Esophagus muscularis mucosa (tissue), 4 donors: ENCODE measurements around the gene BBS9. TPM values are rescaled to one million over a fixed set of nuclear protein-coding genes. Genes with fewer than 3 reads are reported as not detected.

Source experiments
- DNase-seq: peaks from one replicate; pipeline ENCODE4 v3.0.0-alpha.2; 2017; ENCODE audit errors: extremely low spot score
- H3K27ac ChIP-seq, 4 donors: fragments of 200-600 bp; sonication (generic); replicated peaks in 1 of 4; 1 replicate in 3 of 4; 2 replicates in 1 of 4; pipeline ENCODE4 v1.5.1; 2016 to 2019; ENCODE audit warnings: mild to moderate bottlenecking in 1 of 4
- H3K27me3 ChIP-seq, 4 donors: fragments of 200-600 bp; sonication (generic); one replicate each; pipeline versions ENCODE4 v1.5.1 to v1.6.0; 2016 to 2019
- H3K36me3 ChIP-seq, 4 donors: fragments of 200-600 bp; sonication (generic); one replicate each; pipeline ENCODE4 v1.5.1; 2016 to 2019
- H3K4me1 ChIP-seq, 4 donors: fragments of 200-600 bp; sonication (generic); one replicate each; pipeline ENCODE4 v1.5.1; 2016 to 2019
- H3K4me3 ChIP-seq, 4 donors: fragments of 200-600 bp; sonication (generic); 1 replicate in 2 of 4; 2 replicates in 2 of 4; pipeline ENCODE4 v1.5.1; 2016 to 2019; ENCODE audit warnings: mild to moderate bottlenecking in 4 of 4, moderate library complexity in 1 of 4
- H3K9me3 ChIP-seq, 4 donors: fragments of 200-600 bp; sonication (generic); 1 replicate in 3 of 4; 2 replicates in 1 of 4; pipeline ENCODE4 v1.5.1; 2016 to 2019
- EP300 ChIP-seq: sonication (generic); formaldehyde crosslinking; IDR thresholded peaks from one replicate; pipeline ENCODE4 v1.6.1; 2017; ENCODE audit warnings: antibody characterized with exemption
- POLR2A ChIP-seq: fragments of 450-650 bp; IDR thresholded peaks from one replicate; pipeline ENCODE4 v1.6.1; 2017; ENCODE audit warnings: antibody characterized with exemption, moderate library complexity, mild to moderate bottlenecking, low read depth
- POLR2AphosphoS5 ChIP-seq, 2 donors: sonication (generic); formaldehyde crosslinking; IDR thresholded peaks; one replicate each; pipeline ENCODE4 v1.6.1; 2017; ENCODE audit warnings: antibody characterized with exemption in 2 of 2
- WGBS: methylation state at CpG from one replicate; pipeline ENCODE4 v1.1.5; 2018; 5-methylcytosine and 5-hydroxymethylcytosine counted together
- intact Hi-C: fragments of 100-400 bp; cut with DNase I; formaldehyde crosslinking; loops from one replicate; pipeline ENCODE4 v1.15.1; 2023
- total RNA-seq, 4 donors: library from RNA; depleted of rRNA; stranded (reverse); fragments of >200 nt; gene quantifications; one replicate each; pipeline versions ENCODE4 v1.1.0 to v1.2.1, GENCODE V29; 2016
- TF ChIP-seq, protein P1 (sequence below), 3 experiments: fragments of 200-600 bp in 2 of 3; fragments of 450-650 bp in 1 of 3; sonication (generic) in 2 of 3; IDR thresholded peaks; one replicate each; pipeline ENCODE4 v1.5.1; 2017 to 2019; ENCODE audit warnings: antibody characterized with exemption in 3 of 3, mild to moderate bottlenecking in 2 of 3, moderate library complexity in 1 of 3

The BBS9 gene
- total RNA-seq, 4 donors from 2014 or later, result 14.7 to 20.8 (median 16.3) TPM

DNA sequence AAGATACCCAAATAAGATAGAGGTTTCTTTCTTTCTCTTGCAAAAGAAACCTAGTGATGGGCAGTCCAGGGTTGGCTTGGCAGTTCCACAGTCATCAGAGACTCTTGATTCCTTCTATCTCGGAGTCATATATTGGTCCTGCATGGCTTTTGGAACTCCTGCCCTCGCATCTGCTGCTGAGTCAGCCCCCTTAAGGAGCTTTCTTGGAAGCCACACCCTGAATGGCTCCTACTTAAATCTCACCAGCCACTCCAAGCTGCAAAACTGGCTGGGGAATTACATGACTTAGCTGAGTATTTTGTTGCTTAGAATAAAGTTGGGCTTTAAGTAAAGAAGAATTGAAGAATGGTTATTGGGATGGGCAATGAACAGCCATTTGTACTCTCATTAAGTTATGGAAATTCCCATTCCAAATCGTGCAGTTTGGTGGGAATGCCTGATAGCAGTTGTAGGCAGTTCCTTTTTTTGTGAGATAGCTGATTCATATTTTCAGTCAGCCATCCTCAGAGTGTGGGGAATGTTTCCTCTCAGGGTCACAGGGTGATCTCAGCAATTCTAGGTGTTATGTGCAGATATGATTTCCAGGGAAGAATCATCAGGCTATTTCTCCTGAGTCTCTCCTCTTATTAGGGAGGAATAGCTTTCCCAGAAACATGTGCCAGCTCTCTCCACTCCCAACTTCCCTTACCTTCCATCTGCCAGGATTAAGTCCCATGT, 209.9 kb downstream of the BBS9 start:
- Histone ChIP-seq H3K4me1 (no peaks in the 10 kb centered on the region), H3K36me3 (peaks cover 0 to 4% (median 0%) of the 10 kb centered on the region in 4 donors), H3K9me3 (no peaks in the 10 kb centered on the region), H3K27ac (no peak overlapping the region), H3K27me3 (no peaks in the 10 kb centered on the region), H3K4me3 (no peak overlapping the region)
- intact Hi-C loops, result no loop called here
- TF ChIP-seq EP300 (no peak), POLR2AphosphoS5 (IDR thresholded peaks at IDR 0.05) (no peak)
- TF ChIP-seq, protein P1, sequence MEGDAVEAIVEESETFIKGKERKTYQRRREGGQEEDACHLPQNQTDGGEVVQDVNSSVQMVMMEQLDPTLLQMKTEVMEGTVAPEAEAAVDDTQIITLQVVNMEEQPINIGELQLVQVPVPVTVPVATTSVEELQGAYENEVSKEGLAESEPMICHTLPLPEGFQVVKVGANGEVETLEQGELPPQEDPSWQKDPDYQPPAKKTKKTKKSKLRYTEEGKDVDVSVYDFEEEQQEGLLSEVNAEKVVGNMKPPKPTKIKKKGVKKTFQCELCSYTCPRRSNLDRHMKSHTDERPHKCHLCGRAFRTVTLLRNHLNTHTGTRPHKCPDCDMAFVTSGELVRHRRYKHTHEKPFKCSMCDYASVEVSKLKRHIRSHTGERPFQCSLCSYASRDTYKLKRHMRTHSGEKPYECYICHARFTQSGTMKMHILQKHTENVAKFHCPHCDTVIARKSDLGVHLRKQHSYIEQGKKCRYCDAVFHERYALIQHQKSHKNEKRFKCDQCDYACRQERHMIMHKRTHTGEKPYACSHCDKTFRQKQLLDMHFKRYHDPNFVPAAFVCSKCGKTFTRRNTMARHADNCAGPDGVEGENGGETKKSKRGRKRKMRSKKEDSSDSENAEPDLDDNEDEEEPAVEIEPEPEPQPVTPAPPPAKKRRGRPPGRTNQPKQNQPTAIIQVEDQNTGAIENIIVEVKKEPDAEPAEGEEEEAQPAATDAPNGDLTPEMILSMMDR (IDR thresholded peaks at IDR 0.05), result no peak
- DNase-seq, result no peak
- 85% methylated on average over 3 of the region's 3 CpGs for WGBS

DNA sequence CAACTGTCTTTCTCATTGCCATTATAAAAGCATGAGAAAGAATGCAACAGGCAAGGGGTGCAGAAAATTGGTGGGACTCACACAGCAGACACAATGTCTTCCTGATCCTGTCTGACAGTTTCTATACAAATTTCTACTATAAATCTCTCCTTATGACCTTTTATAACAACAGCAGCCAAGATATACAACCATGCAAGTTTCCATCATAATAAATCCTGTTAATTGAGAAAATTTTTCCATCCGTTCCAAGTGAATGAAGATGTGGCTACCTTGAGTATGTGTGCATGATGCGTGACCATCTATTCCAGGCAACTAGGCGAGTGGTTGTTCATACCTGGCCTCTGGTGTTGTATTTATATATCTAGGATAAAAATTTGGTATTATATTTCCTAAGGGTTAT, 216.7 kb downstream of the BBS9 start:
- TF ChIP-seq EP300, result no peak
- TF ChIP-seq, protein P1 (IDR thresholded peaks at IDR 0.05), result no peak
- no peak for TF ChIP-seq POLR2AphosphoS5 (IDR thresholded peaks at IDR 0.05)
- TF ChIP-seq POLR2A, result no peak
- Histone ChIP-seq H3K4me1 (no peaks in the 10 kb centered on the region), H3K27me3 (no peaks in the 10 kb centered on the region), H3K4me3 (no peak overlapping the region), H3K9me3 (no peaks in the 10 kb centered on the region), H3K27ac (no peak overlapping the region), H3K36me3 (peaks cover 0 to 6% (median 0%) of the 10 kb centered on the region in 4 donors)
- DNase-seq, result no peak
- WGBS, result 98% methylated on average over 3 of the region's 3 CpGs
- intact Hi-C loops, result no loop called here

DNA sequence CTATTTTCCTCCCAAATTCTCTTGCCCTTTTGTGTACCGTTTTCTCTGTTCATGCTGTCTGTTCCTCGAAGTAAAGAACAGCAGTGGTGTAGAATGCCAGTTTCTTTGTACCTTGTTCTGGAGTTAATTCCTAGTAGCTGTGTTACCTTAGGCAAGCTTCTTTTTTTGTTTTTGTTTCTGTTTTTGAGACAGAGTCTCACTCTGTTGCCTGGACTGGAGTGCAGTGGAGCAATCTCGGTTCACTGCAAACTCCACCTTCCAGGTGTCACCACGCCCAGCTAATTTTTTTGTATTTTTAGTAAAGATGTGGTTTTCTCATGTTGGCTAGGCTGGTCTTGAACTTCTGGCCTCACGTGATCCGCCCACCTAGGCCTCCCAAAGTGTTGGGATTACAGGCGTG, 221.2 kb downstream of the BBS9 start:
- Histone ChIP-seq H3K9me3 (no peaks in the 10 kb centered on the region), H3K4me3 (no peak overlapping the region), H3K27ac (no peak overlapping the region), H3K36me3 (peaks cover 0 to 8% (median 0%) of the 10 kb centered on the region in 4 donors), H3K27me3 (no peaks in the 10 kb centered on the region), H3K4me1 (peaks cover 0 to 8% (median 1%) of the 10 kb centered on the region in 4 donors)
- intact Hi-C loops, result no loop called here
- 98% methylated on average over 7 of the region's 7 CpGs for WGBS
- DNase-seq, result no peak
- TF ChIP-seq, protein P1 (IDR thresholded peaks at IDR 0.05), result no peak
- TF ChIP-seq EP300, result no peak
- TF ChIP-seq POLR2AphosphoS5 (IDR thresholded peaks at IDR 0.05), result no peak
- TF ChIP-seq POLR2A, result no peak

DNA sequence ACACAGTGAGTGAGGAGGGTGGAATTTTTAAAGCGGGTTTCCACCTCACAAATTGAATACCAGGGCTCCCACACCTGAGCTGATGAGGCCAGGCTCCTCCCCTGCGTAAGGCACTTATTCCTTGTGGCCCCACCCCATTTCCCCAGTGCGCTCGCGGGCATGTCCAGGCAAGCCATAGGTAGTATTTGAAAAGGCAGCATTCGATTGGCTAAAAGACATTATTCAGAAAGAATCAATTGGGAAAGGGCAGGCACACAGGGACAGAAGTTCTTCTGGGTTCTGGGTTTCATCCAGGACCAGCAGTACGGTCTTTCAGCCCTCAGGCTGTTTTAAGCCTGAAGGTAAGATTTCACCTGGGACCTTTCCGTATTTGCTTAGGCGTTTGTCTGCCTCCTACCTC, 222.3 kb downstream of the BBS9 start:
- H3K27me3 ChIP-seq, result no peaks in the 10 kb centered on the region
- DNase-seq, result no peak
- no peak overlapping the region for H3K4me3 ChIP-seq
- no peak overlapping the region for H3K27ac ChIP-seq
- intact Hi-C loops, result no loop called here
- 98% methylated on average over 9 of the region's 9 CpGs for WGBS
- peaks cover 0 to 8% (median 1%) of the 10 kb centered on the region in 4 donors for H3K4me1 ChIP-seq
- peaks cover 0 to 8% (median 0%) of the 10 kb centered on the region in 4 donors for H3K36me3 ChIP-seq
- no peaks in the 10 kb centered on the region for H3K9me3 ChIP-seq
- TF ChIP-seq EP300 (no peak), POLR2A (no peak), POLR2AphosphoS5 (IDR thresholded peaks at IDR 0.05) (no peak)
- TF ChIP-seq, protein P1 (IDR thresholded peaks at IDR 0.05), result no peak
